Measurements from ENCODE around the gene DCLK2.

Gene DCLK2

DNA sequence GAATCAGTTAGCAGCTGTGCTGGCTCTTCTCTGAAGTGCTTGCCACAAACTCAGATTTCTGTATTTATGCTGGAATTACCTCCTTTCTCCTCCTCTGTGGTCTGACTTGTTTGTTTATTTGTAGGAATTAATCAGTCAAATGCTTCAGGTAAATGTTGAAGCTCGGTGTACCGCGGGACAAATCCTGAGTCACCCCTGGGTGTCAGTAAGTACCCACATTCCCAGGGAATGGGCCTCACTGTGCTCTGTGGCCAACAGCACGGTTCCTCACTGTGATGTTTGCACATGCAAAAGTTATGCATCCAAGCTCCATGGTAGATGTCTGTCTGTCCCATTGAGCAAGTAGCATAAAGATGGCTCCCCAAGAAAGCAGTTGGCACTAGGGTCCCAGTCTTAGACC lies 169.9 kb downstream of the DCLK2 start:
- DNase-seq = no peak

DNA sequence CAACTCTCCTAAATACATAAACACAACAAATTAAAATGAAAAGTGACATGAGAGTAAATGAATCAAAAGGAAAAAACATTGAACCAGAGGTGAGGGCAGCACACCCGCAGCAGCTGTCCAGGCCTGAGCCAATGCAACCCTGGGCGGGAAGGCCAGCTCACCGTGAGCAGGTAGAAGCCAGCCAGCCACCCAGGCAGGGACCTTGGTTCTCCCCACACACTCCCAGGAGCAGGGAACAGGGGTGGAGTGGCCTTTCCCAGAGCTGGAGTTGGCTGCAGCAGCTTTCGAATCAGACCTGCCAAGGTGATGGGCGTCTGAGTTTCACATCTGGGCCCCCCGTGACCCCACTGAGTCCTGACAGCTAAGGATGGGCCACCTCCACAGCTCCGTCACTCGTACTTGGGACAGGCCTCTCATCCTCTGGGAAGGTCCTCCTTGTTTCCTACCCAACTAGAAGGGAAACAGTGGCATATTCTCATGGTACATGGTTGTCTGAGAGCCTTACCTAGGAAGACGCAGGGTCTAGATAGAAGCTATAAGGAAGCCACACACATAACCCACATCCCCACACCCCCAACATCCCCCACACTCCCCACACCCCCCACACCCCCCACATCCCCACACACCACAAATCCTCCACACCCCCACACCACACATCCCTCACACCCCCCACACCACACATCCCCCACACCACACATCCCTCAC lies 172.2 kb downstream of the DCLK2 start:
- no peak for DNase-seq

DNA sequence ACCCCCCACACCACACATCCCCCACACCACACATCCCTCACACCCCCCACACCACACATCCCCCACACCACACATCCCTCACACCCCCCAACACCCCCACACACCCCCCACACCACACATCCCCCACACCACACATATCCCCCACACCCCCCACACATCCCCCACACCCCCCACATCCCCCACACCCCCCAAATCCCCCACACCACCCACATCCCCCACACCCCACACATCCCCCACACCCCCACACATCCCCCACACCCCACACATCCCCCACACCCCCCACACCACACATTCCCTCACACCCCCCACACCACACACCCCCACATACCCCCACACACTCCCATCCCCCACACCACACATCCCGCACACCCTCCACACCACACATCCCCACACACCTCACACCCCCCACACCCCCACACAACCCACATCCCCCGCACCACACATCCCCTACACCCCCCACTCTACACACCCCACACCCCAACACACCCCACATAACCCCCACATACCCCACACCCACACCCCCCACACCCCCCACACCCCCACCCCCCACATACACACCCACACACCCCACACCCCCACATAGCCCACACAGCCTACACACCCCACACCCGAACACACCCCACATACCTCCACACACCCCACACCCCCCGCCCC lies 172.9 kb downstream of the DCLK2 start:
- no peak for DNase-seq

DNA sequence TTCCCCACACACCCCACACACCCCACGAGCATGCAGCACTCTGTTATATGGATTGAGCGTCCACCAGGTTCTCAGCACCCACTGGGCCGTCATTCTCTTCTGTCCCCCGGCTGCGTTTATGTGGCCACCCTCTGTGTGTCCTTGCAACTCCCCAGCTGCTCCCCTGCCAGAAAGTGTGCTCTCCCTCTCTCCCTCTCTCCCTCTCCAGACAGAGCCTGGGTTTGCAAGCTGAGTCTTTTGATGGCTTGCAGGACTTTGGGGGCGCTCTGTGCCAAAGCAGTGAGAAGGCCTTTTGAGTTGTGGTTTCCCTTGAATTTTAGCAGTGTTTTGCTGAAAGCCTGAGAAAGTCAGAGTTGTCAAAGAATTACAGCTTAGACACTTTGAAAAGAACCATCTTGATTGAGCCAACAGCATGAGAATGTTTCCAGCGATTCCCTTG lies 173.5 kb downstream of the DCLK2 start:
- no peak for DNase-seq

DNA sequence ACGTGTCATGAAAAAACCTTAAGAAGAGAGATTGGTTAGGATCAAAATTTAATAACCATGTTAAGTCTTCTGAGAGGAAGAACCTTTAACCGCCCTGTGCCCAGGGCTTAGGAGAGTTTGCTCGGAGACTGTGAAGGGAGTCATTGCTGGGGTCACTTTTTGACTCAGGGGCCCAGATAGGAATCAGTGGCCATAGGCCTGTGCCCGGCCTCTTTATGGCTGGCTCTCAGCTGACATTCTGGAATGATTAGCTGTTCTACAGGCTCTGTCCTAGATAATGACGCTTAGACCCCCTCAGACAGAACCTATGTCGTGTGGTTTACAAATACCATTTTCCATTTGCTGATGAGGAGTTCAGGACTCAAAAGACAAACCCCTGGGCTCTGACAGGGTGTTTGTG lies 174.1 kb downstream of the DCLK2 start:
- no peak for DNase-seq

DNA sequence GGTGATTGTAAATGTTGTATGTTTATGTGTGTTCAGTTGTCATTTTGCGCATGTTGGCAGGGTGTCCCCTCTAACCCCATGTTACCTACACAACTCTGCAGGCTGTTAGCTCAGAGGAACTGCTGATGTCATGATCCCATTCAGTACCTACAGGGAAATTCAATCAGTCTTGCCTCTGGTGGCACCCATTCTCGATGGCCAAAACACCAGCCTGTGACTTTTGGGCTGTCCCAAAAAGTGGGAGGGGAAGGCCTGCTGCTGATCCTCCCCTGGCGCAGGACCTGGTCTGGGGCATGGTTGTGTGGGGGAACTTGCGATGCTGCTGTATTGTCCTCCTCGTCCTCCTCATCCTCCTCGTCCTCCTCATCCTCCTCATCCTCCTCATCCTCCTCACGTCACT lies 174.5 kb downstream of the DCLK2 start:
- DNase-seq = no peak

DNA sequence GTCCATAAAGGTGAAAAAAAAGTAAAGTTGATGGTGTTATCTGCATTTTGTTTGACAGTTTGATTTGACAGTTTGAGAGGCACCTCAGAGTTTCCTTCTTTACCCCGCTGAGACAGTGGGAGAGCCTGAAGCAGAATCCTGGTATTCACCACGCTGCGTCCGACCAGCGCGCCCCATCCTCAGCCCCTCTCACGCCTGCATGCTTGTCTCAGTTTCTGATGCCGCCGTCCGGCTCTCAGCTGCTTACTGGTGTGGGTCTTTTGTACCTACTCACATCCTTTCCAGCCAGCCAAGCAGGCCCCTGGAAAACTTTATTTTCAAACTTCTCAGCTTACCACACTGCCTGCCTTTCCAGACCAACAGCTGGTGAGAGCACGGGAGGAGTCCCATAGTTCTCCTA lies 175.2 kb downstream of the DCLK2 start:
- DNase-seq = no peak

DNA sequence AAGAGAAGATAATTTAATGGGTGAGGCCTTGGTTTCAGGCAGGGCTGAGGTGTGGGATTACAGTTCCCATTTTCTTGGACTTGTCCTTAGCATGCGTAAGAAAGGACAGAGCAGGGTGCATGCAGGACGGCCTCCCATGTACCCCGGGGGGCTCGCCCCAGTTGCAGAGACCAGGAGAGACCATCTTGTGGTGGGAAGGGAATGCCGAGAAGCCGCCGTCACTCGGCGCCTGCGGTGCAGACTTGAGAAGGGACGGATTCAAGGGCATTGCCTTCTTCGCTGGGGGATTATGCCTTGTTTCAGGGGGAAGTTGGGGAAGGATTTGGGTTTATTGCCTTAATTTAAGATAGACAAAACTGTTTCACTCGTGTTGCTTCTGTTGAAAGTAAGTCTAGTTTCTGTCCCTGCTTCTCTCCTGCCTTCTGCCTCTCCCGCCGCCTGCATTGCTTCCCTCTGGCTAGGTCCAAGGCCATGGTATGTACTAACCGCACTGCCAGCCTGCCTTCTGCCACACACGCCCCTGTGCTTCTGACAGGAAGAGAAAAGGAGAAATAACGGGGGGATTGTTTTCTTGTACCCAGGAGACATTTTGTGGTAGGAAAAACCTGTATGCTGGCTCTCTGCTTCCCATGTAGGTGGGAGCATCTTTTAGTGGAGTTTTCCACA lies 175.9 kb downstream of the DCLK2 start:
- DNase-seq = no peak

DNA sequence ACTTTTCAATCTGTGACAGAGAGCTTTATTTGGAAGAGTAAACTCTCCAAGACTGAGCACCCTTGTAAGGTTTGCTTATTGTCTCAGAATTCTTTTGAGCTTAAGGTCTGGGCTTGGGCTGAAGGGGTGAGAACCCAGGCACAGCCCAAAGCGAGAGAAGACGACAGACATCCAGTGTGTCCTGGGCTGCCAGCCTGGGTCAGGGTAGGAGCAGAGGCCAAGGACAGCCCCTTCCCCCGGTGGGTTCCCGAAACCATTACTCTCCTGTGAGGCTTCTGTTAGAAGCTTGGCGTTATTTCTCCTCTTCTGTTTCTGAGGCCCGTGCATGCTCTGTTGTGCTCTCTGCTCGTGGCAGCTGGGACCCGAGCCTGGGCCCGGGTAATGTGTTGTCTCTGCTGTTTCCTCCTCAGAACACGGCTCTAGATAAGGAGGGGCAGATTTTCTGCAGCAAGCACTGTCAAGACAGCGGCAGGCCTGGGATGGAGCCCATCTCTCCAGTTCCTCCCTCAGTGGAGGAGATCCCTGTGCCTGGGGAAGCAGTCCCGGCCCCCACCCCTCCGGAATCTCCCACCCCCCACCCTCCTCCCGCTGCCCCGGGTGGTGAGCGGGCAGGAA lies 177.5 kb downstream of the DCLK2 start:
- DNase-seq = no peak

DNA sequence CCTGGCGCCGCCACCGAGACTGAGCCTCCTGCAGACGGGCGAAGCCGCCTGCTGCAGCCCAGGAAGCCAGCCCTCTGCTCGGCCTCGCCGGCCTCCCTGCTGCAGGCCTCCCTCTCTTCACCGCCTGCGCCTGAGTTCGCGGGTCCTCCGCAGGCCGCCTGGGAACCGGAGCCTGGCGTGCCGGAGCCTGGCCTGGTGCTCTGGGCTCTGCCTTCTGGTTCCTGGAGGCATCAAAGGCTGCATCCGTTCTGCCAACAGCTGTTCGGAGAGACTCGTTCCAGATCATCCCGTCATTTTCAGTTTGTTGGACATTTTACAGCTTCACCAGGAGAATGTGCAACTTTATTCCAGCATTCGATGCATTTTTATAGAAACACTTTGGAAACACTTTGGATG lies 178.0 kb downstream of the DCLK2 start:
- no peak for DNase-seq

DNA sequence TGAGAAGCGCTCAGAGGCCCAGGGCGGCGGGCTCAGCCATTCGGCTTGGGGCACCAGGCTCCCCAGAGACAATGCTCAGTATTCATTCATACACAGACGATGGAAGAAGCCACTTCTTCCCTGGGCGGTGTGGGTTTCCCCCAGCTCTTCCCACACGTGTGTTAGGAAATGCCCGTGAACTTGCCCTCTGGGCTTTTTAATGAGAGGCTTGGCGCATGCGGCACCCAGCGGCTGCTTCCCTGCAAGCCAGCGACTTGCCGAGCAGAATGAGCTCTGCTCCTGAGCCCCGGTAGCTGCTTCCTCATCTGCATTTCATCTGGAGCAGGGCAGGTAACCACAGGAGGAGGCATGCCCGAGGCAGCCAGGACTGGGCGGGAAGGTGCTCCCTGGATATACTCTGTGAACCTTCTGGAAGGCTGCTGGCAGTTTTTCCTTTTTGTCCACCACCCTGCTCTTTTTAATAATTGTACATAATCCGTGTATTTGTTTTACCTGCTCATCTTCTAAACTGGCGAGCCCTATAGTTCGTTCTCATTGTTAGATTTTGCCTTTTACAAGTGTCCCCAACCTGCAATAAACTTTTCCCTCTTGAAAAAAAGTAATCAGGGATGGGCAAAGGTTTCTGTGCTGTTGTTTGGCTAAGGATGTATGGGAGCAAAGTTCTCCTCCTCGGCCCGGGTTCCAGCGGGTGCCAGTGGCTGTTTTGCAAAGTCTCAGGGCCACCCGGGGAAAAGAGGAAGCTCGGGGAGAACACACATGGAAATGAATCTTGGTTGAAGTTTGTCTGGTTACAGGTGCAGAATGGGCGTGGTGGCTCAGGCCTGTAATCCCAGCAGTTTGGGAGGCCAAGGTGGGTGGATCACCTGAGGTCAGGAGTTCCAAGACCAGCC lies 178.8 kb downstream of the DCLK2 start:
- DNase-seq = no peak

DNA sequence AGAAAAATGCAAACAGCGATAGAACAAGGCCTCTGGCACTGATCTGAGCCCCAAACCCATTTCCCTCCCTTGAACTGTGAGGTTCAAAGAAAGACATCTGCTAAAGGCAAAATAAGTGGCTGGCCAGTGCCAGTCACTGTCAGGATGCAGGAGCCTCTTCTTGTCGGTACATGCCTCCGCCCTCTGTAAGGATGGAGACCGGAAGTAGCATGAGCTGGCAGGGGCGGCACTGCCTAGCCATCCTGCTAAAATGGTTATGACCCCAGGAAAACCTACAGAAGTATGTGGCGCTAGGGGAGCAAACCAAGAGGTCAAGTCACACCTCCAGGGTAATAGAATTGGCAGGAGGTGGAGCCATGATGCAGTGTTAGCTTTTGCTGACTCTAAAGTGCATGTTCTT lies 180.3 kb downstream of the DCLK2 start:
- no peak for DNase-seq

DNA sequence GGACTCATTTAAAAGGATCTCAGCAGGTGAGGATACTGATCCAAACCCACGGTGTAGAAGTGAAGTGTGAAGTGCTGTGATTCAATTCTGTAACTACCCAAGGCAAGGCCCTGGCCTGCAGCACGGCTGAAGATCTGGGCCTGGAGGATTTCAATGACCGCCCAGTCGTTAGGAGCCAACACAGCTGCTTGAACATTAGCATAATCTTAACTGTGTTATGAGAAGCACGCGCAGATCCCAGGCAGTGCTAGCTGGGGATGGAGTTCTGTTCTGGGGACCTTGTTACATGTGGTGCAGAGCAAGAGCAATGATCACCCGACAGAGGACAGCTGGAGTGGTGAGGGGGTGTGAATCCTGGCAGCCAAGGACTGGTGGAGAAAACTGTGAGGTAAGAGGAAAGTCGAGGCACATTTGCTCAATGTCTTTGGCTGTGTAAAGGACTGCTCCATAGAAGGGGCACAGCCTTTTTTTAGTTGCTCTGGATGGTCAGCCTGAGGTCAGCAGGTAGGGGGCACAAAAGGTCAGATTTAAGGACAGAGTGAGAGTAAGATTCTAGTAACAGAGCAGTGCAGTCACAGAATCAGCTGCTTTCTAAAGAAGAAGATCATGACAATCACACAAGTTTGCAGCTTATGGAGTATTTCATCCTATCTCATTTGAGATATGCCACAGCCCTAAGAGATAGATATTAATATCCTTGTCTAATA lies 181.8 kb downstream of the DCLK2 start:
- DNase-seq = no peak

DNA sequence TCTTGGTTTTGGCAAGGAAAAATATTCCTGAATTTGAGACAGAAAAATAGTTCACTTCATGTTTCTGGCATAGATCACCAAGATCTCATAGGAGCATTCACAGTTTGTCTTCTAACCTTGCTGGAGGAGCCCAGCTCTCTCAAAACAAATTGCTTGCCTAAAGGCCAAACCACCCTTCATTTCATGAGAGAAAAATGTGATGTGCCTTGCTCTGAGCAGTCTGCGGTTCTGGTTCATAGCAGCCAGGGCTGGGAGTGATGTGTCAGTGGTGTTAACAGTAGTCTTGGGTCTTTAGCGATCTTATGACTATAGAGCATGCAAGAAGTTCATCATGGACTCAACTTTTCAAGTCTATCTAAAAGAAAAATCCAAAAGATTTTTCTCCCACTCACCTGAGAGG lies 183.3 kb downstream of the DCLK2 start:
- DNase-seq = no peak

DNA sequence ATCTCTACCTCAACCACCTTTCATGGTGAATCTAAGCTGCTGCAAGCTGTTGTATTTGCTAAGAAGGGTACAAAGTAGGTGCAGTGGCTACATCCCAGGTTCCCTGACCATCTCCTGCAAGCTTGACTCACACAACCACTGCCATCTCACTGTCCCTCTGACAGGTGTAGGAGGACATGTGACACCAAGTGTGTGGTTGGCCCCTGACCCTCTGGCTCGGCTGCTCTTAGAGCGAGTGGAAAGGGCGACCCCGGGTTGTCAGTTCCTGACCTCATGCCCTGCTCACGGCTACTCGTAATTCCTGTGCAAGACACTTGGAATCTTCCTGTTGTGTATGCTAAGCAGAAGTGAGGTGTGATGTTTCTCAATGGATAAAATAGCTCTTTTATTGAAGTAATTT lies 184.4 kb downstream of the DCLK2 start:
- DNase-seq = no peak

DNA sequence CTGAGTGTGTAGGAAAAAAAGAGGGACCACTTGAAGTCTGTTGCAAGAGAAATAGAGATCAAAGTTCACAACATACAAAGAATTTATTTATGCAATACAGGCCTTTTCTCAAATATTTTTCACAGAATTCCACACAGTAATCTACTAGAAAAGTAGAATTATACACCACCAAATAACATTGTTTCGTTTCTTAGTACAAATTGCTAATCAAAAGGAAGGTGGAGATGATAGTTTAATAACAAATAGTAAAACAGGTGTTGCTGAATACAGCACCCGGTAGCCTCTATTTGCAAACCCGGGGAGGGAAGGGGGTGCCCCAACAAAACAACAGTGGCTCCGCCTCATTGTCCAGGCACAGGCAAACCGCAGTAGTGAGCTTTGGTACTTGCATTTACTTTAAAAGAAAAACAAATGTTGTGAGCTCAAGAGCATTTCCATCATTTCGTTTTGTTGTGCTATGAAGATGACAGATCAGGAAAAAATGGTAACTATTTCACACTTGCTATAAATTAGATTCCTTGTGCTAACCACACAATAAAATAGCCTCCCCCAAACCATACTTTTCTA lies 186.4 kb downstream of the DCLK2 start:
- no peak for DNase-seq

DNA sequence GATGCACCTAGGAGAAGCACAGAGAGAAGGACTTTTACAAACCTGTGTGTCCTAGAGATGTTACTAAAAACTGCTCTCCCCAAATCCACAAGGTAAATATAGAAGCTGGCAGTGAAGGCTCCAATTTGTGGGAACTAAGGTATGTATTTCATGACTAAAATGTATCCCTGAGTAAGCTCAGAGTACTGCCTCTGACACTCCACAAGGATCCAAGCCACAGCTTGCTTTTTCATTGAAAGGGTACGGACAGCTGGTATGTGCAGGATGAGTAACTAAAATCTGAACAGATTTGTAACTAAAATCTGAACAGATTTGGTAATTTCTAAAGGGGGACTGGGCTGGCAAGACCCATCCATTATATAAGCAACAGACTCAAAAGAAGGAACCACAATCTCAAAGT lies 187.6 kb downstream of the DCLK2 start:
- DNase-seq = no peak

DNA sequence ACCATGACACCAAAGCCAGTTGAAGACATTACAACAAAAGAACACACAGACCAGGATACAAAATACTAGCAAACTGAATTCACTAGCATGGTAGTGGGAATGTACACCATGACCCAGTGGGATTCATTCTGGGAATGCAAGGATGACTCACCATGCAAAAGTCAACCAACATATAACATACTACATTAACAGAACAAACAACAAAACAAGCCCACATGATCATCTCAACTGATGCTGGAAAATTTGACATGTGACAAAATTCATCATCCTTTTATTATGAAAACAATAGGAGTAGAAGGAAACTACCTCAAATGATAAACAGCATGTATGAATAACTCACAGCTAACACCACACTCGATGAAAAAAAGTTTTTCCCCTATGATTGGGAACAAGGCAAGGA lies 190.2 kb downstream of the DCLK2 start:
- no peak for DNase-seq

DNA sequence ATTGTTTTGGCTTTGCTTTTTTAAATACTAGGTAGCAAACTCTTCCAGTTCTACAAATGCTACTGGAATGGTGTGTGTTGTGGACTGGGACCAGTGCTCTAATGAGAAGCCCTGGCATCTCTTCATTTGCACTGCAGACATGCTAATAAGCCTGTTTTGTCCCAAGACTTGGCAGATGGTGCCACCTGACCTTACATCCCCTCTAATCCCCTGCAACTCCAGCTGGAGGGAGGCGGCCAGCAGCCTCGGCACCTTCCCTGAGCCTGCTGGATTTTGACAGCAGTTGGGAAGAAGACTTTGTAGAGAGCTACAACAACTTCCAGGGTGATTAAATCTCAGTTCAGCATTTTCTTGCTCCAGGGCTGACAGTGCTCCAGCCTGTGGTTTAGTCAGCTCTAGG lies 200.0 kb downstream of the DCLK2 start:
- DNase-seq = no peak

DNA sequence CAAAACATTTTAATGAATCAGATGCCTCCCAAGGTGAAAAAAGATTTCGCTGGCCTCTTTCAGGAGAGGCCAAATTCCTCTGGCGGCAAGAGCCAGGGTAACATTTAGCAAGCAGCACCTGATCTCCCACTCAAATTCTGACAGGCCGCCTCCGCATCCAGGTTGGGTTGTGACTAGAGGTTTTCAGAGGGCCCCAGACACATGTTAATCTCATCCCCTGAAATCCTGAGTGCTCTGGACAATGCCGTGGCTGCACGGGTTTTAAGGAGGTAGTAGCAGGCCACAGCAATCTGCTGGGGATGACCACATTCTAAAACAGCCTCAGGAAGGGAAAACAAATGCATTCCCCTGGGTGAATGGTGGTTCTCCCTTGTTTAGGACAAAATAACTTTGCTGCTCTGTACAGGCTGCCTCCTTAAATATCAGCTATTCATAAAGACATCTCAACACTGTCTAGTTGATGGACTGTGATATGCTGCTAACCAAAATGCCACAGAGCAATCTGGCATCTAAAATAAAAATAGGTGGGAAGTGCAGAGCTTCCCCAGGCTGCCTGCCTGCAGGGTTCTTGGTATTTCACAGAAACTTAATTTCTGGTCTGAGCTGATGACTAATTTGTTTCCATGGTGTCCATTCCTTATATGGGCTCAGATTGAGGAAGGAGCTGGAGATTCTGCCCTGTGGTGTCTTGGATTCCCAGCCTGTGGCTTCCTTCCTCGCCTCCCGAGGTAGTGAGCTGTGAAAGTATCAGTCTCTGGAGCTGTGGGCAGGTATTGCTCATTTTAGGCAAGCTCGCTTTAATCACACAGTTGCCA lies 202.0 kb downstream of the DCLK2 start:
- no peak for DNase-seq

DNA sequence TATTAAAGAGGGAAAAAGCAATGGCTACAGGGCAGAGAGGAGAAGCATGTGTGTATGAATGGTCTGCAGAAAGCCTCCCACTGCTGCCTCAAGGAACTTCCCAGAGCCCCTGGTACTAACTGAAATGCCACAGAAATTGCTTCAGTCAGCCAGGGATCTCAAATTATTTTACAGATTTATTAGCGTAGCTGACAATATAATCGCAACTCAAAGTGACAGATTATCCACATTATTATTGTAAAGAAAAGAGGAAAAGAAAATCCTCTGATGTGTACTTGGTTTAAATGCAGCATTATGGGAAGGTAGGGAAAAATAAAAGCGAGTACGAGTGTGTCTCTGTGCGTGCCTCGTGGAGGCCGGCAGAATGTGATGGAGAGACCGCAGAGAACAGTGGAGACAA lies 202.7 kb downstream of the DCLK2 start:
- no peak for DNase-seq
